Natural killer cell treated with Interleukin-12 subunit alpha and Interleukin-12 subunit beta and Interleukin-15 and Interleukin-18, amount 100 ng/mL, for 72 hours (primary cell): ENCODE data around the gene METTL5. TPM values are rescaled to one million over a fixed set of nuclear protein-coding genes. Genes with fewer than 3 reads are reported as not detected.
A peak's percentile ranks its signal among the peaks of the same experiment; 100 is the strongest.
"Not testable (repeated sequence)": the region's sequence is repeated elsewhere in the genome, so short reads cannot be mapped to it uniquely, and the experiment has no call there.

Experiments used
- ATAC-seq, 2 donors: fragments of 150-1000 bp; cut with Tn5 transposase in 1 of 2; sonication (Bioruptor Pico), chemical (Tn5 transposase) in 1 of 2; 2 replicates each; pipeline ENCODE4 v1.10.0; 2021
- DNase-seq: peaks from one replicate; pipeline ENCODE4 v3.0.0; 2022; ENCODE audit warnings: low spot score
- H3K27ac Mint-ChIP-seq, 2 donors: 1 replicate in 1 of 2; 2 replicates in 1 of 2; pipeline ENCODE4 v1.8.0; 2022; ENCODE audit warnings: mixed read lengths in 2 of 2, mild to moderate bottlenecking in 1 of 2, moderate library complexity in 1 of 2
- H3K27me3 Mint-ChIP-seq, 2 donors: 1 replicate in 1 of 2; 2 replicates in 1 of 2; pipeline ENCODE4 v1.8.0; 2022; ENCODE audit warnings: mixed read lengths in 2 of 2
- H3K36me3 Mint-ChIP-seq: one replicate; pipeline ENCODE4 v1.8.0; 2022; ENCODE audit warnings: mixed read lengths
- H3K4me1 Mint-ChIP-seq, 2 donors: 1 replicate in 1 of 2; 2 replicates in 1 of 2; pipeline ENCODE4 v1.8.0; 2022; ENCODE audit warnings: low read depth in 2 of 2, mixed read lengths in 2 of 2, mild to moderate bottlenecking in 1 of 2
- H3K4me3 Mint-ChIP-seq: one replicate; pipeline ENCODE4 v1.8.0; 2022; ENCODE audit warnings: mixed read lengths
- H3K9me3 Mint-ChIP-seq: 2 replicates; pipeline ENCODE4 v1.8.0; 2022; ENCODE audit warnings: mixed read lengths
- total RNA-seq, 2 donors: library from RNA; stranded (reverse); gene quantifications; one replicate each; pipeline ENCODE4 v1.2.3, GENCODE V29; 2022

METTL5 gene
- total RNA-seq, 2 donors from 2014 or later: 50.7 to 56.9 TPM

GRCh38 chr2:169848959-169849693 is 24.4 kb upstream of the METTL5 start:
- not testable (repeated sequence) for H3K4me3 Mint-ChIP-seq, H3K9me3 Mint-ChIP-seq, DNase-seq, ATAC-seq, H3K27me3 Mint-ChIP-seq, H3K36me3 Mint-ChIP-seq, H3K27ac Mint-ChIP-seq
- peaks cover 24 to 30% of the 10 kb centered on the region in 2 donors for H3K4me1 Mint-ChIP-seq

- ATAC-seq: no peak
- peaks cover 6% of the 10 kb centered on the region for H3K36me3 Mint-ChIP-seq
- DNase-seq: no peak
- peak overlapping the region in 1 of 2 donors; percentile 17 for H3K27ac Mint-ChIP-seq
- H3K9me3 Mint-ChIP-seq: no peaks in the 10 kb centered on the region
- peaks cover 19 to 28% of the 10 kb centered on the region in 2 donors for H3K4me1 Mint-ChIP-seq
- no peaks in the 10 kb centered on the region for H3K27me3 Mint-ChIP-seq
- no peak overlapping the region for H3K4me3 Mint-ChIP-seq
Measured at GRCh38 chr2:169845016-169845415, 20.3 kb upstream of the METTL5 start.

- not testable (repeated sequence) for H3K36me3 Mint-ChIP-seq, H3K27me3 Mint-ChIP-seq, H3K4me3 Mint-ChIP-seq, ATAC-seq, DNase-seq, H3K27ac Mint-ChIP-seq, H3K9me3 Mint-ChIP-seq
- peaks cover 30% of the 10 kb centered on the region in 2 donors for H3K4me1 Mint-ChIP-seq
Measured at GRCh38 chr2:169841625-169842024, 16.9 kb upstream of the METTL5 start.

GRCh38 chr2:169840747-169841142 is 16.0 kb upstream of the METTL5 start:
- H3K36me3 Mint-ChIP-seq: peaks cover 6% of the 10 kb centered on the region
- peaks cover 26 to 30% of the 10 kb centered on the region in 2 donors for H3K4me1 Mint-ChIP-seq
- DNase-seq: no peak
- H3K27ac Mint-ChIP-seq: peak overlapping the region in 1 of 2 donors; percentile 14
- no peak overlapping the region for H3K4me3 Mint-ChIP-seq
- H3K9me3 Mint-ChIP-seq: no peaks in the 10 kb centered on the region
- ATAC-seq: no peak
- no peaks in the 10 kb centered on the region for H3K27me3 Mint-ChIP-seq

- peak overlapping the region in 1 of 2 donors; percentile 14 for H3K27ac Mint-ChIP-seq
- peak; percentile 27 to 55 for ATAC-seq
- peaks cover 6% of the 10 kb centered on the region for H3K36me3 Mint-ChIP-seq
Measured at GRCh38 chr2:169839954-169840746, 15.4 kb upstream of the METTL5 start.

GRCh38 chr2:169838743-169839489 is 14.2 kb upstream of the METTL5 start:
- Mint-ChIP-seq H3K27ac (no peak overlapping the region), H3K27me3 (no peaks in the 10 kb centered on the region), H3K4me3 (no peak overlapping the region), H3K9me3 (no peaks in the 10 kb centered on the region), H3K36me3 (peaks cover 6% of the 10 kb centered on the region), H3K4me1 (peaks cover 22 to 29% of the 10 kb centered on the region in 2 donors)
- DNase-seq (no peak), ATAC-seq (no peak)

More at GRCh38 chr2:169839954-169840746, 15.4 kb upstream of the METTL5 start:
- Mint-ChIP-seq H3K4me1 (peaks cover 26 to 30% of the 10 kb centered on the region in 2 donors), H3K4me3 (no peak overlapping the region), H3K27me3 (no peaks in the 10 kb centered on the region), H3K9me3 (no peaks in the 10 kb centered on the region)
- DNase-seq: no peak

GRCh38 chr2:169834401-169834800 is 9.7 kb upstream of the METTL5 start:
- Mint-ChIP-seq H3K9me3 (no peaks in the 10 kb centered on the region), H3K27ac (no peak overlapping the region), H3K36me3 (no peaks in the 10 kb centered on the region), H3K4me1 (peaks cover 30 to 32% of the 10 kb centered on the region in 2 donors), H3K27me3 (no peaks in the 10 kb centered on the region), H3K4me3 (no peak overlapping the region)
- no peak for DNase-seq
- ATAC-seq: no peak

GRCh38 chr2:169828141-169828811 is 3.6 kb upstream of the METTL5 start:
- DNase-seq (peak; percentile 63), ATAC-seq (no peak)
- peak overlapping the region; percentile 82 to 93 for H3K27ac Mint-ChIP-seq
- H3K4me3 Mint-ChIP-seq: peak overlapping the region; percentile 99
- no peaks in the 10 kb centered on the region for H3K36me3 Mint-ChIP-seq
- no peaks in the 10 kb centered on the region for H3K9me3 Mint-ChIP-seq
- no peaks in the 10 kb centered on the region for H3K27me3 Mint-ChIP-seq
- peaks cover 46 to 47% of the 10 kb centered on the region in 2 donors for H3K4me1 Mint-ChIP-seq

GRCh38 chr2:169827272-169828140 is 2.8 kb upstream of the METTL5 start, which contains the start of gene UBR3:
Gene UBR3 (plus strand): TSS chr2:169827454. CDS start chr2:169827508, 54 bp downstream.
- no peaks in the 10 kb centered on the region for H3K36me3 Mint-ChIP-seq
- H3K4me3 Mint-ChIP-seq: peak within 1 kb of the TSS; percentile 99
- peak within 1 kb of the TSS; percentile 82 to 93 for H3K27ac Mint-ChIP-seq
- ATAC-seq (peak; percentile 93 to 95), DNase-seq (peak; percentile 94)
- peaks cover 50 to 55% of the 10 kb centered on the region in 2 donors for H3K4me1 Mint-ChIP-seq
- H3K9me3 Mint-ChIP-seq: no peaks in the 10 kb centered on the region
- no peaks in the 10 kb centered on the region for H3K27me3 Mint-ChIP-seq

GRCh38 chr2:169823996-169824372 is 721 bp downstream of the METTL5 start:
- Mint-ChIP-seq H3K27ac (peak overlapping the region; percentile 38 to 88), H3K4me1 (peaks cover 49 to 51% of the 10 kb centered on the region in 2 donors), H3K4me3 (peak overlapping the region; percentile 82), H3K36me3 (peaks cover 11% of the 10 kb centered on the region), H3K27me3 (no peaks in the 10 kb centered on the region), H3K9me3 (no peaks in the 10 kb centered on the region)
- DNase-seq: no peak
- ATAC-seq: no peak

- H3K27ac Mint-ChIP-seq: no peak overlapping the region
- H3K4me1 Mint-ChIP-seq: peaks cover 39 to 41% of the 10 kb centered on the region in 2 donors
- peaks cover 17% of the 10 kb centered on the region for H3K36me3 Mint-ChIP-seq
- DNase-seq (no peak), ATAC-seq (no peak)
- H3K4me3 Mint-ChIP-seq: peak overlapping the region; percentile 82
- no peaks in the 10 kb centered on the region for H3K9me3 Mint-ChIP-seq
- H3K27me3 Mint-ChIP-seq: no peaks in the 10 kb centered on the region
Measured at GRCh38 chr2:169822785-169823392, 1.8 kb downstream of the METTL5 start.

- DNase-seq: no peak
- no peaks in the 10 kb centered on the region for H3K9me3 Mint-ChIP-seq
- peaks cover 41% of the 10 kb centered on the region in 2 donors for H3K4me1 Mint-ChIP-seq
- no peaks in the 10 kb centered on the region for H3K27me3 Mint-ChIP-seq
- no peak overlapping the region for H3K27ac Mint-ChIP-seq
- no peak for ATAC-seq
- peaks cover 23% of the 10 kb centered on the region for H3K36me3 Mint-ChIP-seq
- no peak overlapping the region for H3K4me3 Mint-ChIP-seq
Measured at GRCh38 chr2:169822036-169822435, 2.7 kb downstream of the METTL5 start.
